Ovary (tissue), 3 donors: ENCODE results near the gene FAM114A2.

Experiments
- EP300 ChIP-seq: sonication (generic); formaldehyde crosslinking; IDR thresholded peaks from one replicate; pipeline ENCODE4 v1.6.1; 2017; ENCODE audit warnings: antibody characterized with exemption
- POLR2A ChIP-seq: fragments of 450-650 bp; IDR thresholded peaks from one replicate; pipeline ENCODE4 v1.6.1; 2017; ENCODE audit warnings: antibody characterized with exemption, mild to moderate bottlenecking, moderate library complexity
- TF ChIP-seq, protein P1 (sequence below), 3 donors: fragments of 450-650 bp in 2 of 3; fragments of 200-600 bp in 1 of 3; IDR thresholded peaks; one replicate each; pipeline versions ENCODE4 v1.5.1 to v1.8.0; 2016 to 2022; ENCODE audit warnings: antibody characterized with exemption in 3 of 3, mild to moderate bottlenecking in 1 of 3
- donor health status: DM: no; HTN: no; CAD: no.

GRCh38 chr5:154081246-154081645, 42.5 kb upstream of the FAM114A2 start:
- TF ChIP-seq, protein P1, sequence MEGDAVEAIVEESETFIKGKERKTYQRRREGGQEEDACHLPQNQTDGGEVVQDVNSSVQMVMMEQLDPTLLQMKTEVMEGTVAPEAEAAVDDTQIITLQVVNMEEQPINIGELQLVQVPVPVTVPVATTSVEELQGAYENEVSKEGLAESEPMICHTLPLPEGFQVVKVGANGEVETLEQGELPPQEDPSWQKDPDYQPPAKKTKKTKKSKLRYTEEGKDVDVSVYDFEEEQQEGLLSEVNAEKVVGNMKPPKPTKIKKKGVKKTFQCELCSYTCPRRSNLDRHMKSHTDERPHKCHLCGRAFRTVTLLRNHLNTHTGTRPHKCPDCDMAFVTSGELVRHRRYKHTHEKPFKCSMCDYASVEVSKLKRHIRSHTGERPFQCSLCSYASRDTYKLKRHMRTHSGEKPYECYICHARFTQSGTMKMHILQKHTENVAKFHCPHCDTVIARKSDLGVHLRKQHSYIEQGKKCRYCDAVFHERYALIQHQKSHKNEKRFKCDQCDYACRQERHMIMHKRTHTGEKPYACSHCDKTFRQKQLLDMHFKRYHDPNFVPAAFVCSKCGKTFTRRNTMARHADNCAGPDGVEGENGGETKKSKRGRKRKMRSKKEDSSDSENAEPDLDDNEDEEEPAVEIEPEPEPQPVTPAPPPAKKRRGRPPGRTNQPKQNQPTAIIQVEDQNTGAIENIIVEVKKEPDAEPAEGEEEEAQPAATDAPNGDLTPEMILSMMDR (IDR thresholded peaks at IDR 0.05) = no peak
- no peak for TF ChIP-seq EP300
- TF ChIP-seq POLR2A = no peak
